Globus pallidus (tissue), 1 donor: Measurements from ENCODE around the gene MAP3K10.
A peak's percentile ranks its signal among the peaks of the same experiment; 100 is the strongest.
"Not testable (repeated sequence)": the region's sequence is repeated elsewhere in the genome, so short reads cannot be mapped to it uniquely, and the experiment has no call there.

Experiments used
- DNase-seq: peaks from one replicate; pipeline ENCODE4 v3.0.0-alpha.2; 2015; ENCODE audit warnings: low spot score

Gene MAP3K10

DNA sequence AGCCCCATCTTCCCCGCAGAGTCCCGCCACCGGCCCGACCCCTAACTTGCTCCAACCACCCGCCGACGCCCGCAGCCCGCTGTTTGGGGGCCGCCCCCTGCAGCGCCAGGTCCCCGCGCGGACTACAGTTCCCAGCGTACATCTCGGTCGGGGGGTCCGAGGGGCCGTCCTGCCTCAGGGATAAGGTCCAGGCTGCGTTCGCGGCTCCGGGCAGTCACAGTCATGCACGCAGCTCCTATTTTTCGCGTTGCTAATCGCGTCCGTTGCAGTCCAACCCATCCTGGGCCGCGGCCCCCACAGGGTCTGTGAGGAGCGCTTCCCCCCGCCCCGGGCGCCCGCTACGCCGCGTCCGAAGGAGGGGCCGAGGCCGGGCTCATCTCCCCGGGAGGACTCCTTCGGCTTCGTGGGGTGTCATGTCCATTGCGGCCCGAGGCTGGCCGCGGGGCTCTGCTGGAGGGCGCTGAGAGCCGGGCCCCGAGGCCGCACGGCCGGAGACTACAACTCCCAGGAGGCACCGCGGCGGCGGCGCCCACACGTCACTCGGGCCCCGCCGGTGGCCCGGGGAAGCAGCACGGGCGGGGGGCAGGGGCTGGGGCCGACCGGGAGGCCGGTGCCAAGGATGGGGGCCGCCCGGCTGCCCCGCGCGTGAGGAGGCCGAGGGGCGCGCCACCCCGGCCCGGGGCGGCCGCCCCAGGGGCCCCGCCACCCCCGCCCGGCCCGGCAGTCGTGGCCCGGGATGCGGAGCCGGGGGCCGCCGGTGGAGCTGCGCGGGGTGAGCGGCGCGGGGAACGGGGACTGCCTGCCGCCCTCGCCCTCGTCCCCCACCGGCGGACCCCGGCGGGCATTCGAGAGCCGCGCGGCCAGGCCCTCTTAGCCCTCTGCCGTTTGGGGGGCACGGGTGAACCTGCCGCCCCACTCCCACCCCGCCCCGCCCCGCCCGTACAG, at the start of gene MAP3K10:
Gene MAP3K10, plus strand, starts transcription at position 536 of the 945 bp plus-strand sequence. CDS start 606 bp downstream, outside the sequence.
- peak; percentile 76 for DNase-seq

DNA sequence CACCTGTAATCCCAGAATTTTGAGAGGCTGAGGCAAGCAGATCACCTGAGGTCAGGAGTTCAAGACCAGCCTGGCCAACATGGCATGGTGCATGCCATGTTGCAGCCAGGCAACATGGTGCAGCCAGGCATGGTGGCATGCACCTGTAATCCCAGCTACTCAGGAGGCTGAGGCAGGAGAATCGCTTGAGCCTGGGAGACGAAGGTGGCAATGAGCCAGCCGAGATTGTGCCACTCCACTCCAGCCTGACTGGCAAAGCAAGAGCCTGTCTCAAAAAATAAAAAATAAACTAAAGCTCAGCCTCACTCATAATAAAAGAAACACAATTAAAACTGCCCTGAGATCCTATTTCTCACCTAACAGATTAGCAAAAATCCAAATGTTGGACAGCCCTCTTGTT, 49.7 kb upstream of the MAP3K10 start:
- no peak for DNase-seq

DNA sequence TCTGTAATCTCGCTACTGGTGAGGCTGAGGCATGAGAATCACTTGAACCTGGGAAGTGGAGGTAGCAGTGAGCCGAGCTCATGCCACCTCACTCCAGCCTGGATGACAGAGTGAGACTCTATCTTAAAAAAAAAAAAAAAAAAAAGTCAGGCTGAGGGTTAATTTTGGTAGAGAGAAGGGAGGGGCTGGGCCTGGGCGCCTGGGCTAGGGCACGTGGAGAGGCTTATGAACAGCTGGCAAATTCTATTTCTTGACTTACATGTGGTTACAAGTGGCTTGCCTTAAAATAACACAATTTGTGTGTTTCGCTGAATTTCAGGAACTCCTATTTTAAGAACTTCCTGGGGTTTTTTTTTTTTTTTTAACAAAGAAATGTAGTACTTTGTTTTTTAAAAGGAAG, 47.6 kb upstream of the MAP3K10 start:
- no peak for DNase-seq

DNA sequence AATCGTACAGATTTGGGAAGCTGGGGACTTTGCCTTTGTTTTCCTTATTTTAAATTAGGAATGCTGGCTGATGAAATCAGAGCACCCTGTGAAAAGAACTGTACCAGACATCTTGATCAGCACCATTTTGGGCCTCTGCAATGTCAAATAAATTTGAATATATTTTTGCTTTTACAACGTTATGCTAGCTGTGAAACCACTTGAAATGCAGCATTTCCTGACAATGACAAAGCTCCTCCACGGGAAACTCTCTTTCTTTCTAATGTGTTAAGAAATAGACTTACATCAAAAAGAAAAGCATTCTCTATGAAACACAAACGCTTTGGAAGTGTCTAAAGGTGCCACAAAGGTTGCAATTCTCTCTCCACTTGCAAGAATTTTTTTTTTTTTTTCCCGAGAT, 47.1 kb upstream of the MAP3K10 start:
- no peak for DNase-seq

DNA sequence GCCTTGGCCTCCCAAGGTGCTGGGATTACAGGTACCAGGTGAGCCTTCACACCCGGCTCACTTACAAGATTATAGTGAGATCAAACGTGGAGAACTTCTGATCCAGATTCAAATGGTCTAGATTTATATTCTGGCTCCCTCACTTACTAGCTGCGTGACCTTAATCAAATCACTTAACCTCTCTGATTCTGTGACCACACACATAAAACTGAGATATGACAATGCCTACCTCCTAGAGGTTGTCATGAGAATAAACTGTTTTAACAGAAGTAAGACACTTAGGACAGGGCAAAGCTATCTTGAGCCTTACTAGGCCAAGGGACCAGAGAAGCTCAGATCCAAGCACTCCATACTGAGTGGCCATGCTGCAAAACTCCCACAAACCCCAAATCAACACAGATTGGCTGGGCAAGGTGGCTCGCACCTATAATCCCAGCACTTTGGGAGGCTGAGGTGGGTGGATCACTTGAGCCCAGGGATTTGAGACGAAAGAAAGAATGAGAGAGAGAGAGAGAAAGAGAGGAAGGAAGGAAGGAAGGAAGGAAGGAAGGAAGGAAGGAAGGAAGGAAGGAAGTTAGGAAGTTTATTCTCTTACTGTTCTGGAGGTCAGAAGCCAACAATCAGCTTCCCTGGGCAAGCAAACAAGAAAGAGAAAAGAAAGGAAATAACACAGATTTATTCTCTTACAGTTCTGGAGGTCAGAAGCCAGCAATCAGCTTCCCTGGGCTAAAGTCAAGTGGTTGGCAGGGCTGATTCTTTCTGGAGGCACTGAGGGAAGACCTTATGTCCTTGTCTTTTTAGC, 46.1 kb upstream of the MAP3K10 start:
- no peak for DNase-seq

DNA sequence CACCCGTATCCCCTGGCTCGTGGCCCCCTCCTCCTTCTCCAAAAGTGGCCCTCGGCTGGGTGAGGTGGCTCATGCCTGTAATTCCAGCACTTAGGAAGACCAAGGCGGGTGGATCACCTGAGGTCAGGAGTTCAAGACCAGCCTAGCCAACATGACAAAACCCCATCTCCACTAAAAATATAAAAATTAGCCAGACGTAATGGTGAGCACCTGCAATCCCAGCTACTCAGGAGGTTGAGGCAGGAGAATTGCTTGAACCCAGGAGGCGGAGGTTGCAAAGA, 45.5 kb upstream of the MAP3K10 start:
- not testable (repeated sequence) for DNase-seq

DNA sequence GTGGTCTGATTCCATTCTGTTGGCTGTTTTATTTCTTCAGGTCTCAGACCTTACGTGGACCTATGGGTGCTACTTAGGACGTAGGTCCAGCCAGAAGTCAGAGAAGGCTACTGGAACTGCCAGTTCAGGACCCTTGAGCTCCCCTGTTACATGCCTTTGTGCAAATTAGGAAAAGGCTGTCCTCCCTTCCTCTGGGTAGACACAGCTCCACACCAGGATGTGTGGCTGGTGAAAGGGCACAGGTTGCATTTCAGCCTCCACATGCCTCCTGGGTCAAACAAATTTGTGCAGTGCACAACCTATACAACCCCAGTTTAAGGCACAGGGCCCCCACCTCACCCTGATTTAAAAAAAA, 43.9 kb upstream of the MAP3K10 start:
- no peak for DNase-seq

DNA sequence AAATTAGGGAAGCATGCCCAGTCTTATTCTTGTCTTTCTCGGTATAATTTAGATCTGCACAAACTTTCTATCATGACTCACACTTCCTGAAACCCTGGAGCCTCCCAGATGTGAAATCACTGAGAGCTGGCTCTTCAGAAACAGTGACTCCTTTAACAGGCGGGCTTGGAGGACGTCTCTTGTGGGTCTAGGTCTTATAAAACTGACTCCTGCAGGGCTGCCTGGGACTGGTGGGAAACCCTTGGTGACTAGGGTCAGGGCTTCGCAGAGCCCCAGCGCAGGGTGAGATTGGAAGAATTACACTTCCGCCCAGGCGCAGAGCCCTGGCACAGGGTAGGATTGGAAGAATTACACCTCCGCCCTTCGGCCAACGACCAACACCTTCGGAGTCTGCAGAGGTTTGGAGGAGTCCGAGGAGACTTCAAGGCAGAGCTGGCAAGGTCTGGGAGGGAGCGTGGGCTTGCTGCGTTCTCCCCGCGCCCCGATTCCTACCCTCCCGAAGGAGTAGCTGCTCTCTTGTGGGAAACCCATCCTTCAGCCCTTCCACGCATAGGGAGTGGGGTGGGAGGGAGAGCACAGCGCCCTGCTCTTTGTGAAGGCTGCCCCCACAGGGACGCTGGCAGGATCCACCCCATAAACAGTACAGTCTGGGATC, 43.4 kb upstream of the MAP3K10 start:
- DNase-seq, result no peak

DNA sequence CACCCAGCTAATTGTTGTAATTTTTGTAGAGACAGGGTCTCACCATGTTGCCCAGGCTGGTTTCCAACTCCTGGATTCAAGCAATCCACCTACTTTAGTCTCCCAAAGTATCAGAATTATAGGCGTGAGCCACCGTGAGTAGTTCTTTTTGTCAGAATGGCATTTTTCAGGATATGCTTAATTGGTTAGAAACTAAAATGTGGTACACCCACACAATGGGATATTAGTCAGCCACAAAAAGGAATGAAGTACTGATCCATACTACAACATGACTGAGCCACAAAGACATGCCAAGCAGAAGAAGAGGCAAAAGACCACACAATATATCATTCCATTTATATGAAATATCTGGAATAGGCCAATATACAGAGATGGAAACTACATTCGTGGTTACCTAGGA, 41.7 kb upstream of the MAP3K10 start:
- DNase-seq, result no peak

DNA sequence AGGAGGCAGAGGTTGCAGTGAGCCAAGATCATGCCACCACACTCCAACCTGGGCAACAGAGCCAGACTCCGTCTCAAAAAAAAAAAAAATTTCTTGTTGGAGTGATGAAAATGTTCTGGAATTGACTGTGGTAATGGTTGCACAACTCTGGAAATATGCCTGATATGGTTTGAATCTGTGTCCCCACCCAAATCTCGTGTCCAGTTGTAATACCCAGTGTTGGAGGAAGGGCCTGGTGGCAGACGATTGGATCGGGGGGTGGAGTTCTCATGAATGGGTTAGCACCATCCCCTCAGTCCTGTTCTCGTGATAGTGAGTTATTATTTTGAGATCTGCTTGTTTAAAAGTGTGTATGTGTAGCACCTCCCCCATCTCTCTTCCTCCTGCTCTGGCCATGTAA, 41.1 kb upstream of the MAP3K10 start:
- DNase-seq, result no peak

DNA sequence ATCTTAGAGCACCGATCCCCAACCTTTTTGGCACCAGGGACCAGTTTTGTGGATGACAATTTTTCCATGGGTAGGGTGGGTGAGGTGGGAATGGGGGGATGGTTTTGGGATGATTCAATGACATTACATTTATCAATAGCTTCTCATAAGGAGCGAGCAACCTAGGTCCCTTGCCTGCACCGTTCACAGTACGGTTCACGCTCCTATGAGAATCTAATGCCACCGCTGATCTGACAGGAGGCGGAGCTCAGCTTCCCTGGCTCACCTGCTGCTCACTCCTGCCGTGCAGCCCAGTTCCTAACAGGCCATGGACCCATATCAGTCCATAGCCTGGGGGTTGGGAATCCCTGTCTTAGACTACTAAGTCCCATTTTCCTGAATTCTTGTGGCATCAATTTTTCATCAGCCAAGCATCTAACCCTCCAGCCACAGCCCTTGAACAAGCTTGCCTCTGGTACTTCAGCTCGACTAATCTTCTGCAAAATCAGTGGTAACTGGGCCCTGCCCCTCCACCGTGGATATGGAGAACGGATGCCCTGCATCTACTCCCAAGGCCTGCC, 37.0 kb upstream of the MAP3K10 start:
- DNase-seq, result no peak

DNA sequence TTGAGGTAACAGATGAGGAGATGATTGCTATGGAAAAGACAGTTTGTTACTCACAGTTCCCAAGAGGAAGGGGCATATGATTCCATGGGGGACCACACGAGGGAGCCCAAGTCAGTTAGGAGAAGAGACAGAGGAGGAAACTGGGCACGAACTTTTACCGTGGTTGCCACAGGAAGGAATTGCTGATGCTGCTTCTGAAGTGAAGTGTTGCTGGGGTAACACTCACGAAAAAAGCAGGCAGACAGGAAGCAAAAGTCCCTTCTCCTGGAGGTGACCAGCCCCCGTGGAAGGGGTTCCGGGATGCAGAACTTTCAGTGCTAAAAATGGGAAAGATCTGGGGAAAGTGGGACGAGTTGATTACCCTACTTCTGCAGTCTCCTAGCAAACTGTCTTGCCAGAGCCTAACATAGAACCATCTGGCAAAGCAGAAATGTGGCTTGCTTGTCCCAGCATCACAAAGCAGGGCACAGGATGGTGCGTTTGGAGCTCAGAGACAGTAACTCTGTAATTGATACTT, 35.4 kb upstream of the MAP3K10 start:
- no peak for DNase-seq

DNA sequence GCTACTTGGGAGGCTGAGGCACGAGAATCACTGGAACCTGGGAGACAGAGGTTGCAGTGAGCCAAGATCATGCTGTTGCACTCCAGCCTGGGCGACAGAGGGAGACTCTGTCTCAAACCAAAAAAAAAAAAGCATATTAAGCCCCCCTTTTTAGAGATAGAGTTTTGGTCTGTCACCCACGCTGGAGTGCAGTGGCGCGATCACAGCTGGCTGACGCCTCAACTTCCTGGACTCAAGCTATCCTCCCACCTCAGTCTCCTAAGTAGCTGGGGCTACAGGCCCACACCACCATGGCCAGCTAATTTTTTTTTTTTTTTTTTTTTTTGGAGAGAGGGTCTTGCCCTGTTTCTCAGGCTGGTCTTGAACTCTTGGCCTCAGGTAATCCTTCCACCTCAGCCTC, 34.2 kb upstream of the MAP3K10 start:
- no peak for DNase-seq

DNA sequence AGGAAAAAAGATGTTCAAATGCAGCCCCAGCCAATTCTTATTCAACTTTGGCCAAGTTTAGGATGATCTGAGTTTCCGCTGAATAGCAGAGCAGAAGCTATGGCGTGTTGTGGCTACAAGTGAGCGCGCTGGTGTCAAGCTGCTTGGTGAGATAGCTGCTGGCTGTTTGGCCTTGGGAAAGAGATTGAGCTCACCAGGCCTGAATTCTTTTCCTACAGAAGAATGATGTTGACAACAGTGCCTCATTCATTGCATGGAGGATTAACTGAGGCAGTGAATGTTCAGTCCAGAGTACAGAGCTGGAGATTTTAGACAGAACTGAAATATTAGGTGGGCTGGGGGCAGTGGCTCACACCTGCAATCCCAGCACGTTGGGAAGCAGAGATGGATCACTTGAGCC, 31.5 kb upstream of the MAP3K10 start:
- DNase-seq, result no peak

DNA sequence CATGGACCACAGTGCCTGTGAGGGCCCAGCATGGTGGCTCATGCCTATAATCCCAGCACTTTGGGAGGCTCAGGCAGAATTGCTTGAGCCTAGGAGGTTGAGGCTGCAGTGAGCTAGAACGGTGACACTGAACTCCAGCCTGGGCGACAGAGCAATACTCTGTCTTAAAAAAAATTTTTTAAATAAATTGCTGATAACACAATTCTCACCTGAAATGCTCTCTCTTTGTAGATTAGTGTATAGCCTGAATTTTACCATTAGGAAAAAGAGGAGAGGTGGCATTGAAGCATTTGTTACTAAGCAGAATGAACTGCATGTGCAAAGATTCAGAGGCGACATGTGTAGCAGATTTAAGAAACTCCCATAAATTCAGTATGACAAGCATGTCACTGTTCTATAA, 29.1 kb upstream of the MAP3K10 start:
- no peak for DNase-seq

DNA sequence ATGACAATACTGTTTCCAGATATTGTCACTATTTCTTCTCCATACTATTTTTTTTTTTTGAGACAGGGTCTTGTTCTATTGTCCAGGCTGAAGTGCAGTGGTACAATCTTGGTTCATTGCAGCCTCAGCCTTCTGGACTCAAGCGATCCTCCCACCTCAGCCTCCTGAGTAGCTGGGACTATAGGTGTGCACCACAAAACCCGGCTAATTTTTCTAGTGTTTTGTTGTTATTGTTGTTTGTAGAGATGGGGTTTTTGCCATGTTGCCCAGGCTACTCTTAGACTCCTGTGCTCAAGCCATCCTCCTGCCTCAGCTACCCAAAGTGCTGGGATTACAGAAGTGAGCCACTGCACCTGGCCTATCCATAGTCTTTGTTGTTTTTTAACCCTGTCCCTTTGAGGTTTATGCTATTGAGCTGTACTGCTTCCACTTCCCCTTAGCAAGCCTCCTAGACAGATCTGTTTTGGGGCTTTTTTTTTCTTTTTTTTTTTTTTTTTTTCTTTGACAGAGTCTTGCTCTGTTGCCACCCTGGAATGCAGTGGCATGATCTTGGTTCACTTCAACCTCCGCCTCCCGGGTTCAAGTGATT, 27.6 kb upstream of the MAP3K10 start:
- DNase-seq, result no peak

DNA sequence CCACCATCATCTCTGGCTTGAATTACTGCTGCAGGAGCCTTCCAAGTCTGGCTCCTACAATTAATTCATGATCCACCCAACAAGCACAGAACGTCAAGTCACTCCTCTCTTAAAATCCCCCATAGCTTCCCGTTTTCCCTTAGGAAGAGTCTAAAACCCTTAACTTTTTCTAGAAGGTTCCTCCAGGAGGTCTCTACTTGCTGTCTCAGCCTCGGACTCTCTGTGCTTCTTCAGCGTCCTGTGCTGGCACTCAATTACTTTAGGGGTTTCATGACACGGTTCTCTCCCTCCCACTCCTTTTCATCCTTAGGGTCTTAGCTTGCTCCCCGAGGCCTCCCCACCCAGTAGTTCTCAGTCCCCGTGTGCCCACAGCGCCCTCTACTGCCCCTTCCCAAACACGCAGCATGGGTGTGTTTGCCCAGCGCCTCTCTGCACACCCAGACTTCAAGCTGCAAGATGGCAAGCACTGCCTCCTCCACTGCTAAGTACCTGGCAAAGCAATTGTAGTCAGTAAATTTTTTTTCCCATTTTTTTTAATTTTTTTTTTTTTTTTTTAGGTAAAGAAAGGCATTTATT, 25.8 kb upstream of the MAP3K10 start:
- DNase-seq, result peak; percentile 25

DNA sequence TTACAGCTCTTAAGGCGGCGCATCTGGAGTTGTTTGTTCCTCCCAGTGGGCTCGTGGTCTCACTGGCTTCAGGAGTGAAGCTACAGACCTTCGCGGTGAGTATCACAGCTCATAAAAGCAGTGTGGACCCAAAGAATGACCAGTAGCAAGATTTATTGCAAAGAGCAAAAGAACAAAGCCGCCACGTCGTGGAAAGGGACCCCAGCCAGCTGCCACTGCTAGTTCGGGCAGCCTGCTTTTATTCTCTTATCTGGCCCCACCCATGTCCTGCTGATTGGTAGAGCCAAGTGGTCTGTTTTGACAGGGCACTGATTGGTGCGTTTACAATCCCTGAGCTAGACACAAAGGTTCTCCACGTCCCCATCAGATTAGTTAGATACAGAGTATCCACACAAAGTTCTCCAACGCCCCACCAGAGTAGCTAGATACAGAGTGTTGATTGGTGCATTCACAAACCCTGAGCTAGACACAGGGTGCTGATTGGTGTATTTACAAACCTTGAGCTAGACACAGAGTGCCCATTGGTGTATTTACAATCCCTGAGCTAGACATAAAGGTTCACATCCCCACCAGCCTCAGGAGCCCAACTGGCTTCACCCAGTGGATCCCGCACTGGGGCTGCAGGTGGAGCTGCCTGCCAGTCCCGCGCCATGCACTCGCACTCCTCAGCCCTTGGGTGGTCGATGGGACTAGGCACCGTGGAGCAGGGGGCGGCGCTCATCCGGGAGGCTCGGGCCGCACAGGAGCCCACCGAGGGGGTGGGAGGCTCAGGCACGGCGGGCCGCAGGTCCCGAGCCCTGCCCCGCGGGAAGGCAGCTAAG, 21.5 kb upstream of the MAP3K10 start:
- DNase-seq, result not testable (repeated sequence)

DNA sequence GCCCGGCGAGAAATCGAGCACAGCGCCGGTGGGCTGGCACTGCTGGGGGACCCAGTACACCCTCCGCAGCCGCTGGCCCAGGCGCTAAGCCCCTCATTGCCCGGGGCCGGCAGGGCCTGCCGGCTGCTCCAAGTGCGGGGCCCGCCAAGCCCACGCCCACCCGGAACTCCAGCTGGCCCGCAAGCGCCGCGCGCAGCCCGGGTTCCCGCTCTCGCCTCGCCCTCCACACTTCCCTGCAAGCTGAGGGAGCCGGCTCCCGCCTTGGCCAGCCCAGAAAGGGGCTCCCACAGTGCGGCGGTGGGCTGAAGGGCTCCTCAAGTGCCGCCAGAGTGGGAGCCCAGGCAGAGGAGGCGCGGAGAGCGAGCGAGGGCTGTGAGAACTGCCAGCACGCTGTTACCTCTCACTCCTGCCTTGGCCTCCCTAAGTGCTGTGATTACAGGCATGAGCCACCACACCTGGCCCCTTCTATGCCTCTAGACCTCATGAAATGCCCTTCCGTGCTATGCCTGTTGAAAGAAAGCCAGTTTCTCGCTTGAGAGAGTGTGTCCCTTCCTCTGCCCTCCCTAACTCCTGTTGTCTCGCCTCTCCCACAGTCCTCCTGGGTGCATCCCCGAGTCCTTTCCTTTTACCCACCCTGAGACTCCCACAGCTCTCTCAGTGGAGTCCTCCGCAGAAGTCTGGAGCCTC, 20.8 kb upstream of the MAP3K10 start:
- DNase-seq, result not testable (repeated sequence)

DNA sequence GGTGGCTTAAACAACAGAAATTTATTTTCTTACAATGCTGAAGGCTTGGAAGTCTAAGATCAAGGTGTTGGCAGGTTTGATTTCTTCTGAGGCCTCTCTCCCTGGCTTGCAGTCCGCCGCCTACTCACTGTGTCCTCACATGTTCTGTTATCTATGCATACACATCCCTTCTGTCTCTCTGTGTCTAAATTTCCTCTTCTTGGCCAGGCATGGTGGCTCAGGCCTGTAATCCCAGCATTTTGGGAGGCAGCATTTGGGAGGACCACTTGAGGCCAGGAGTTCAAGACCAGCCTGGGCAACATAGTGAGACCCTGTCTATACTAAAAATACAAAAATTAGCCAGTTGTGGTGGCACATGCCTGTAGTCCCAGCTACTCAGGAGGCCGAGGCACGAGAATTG, 19.9 kb upstream of the MAP3K10 start:
- DNase-seq, result not testable (repeated sequence)
